NCI-H69 (cell line): Measurements from ENCODE around the gene SIRPA.

Source experiments
- DNase-seq: peaks from one replicate; lab custom pipeline; 2025; lab: John Stamatoyannopoulos, UW

The SIRPA gene

GRCh38 chr20:1950836-1951235, 55.6 kb downstream of the SIRPA start:
- no peak for DNase-seq

GRCh38 chr20:1951436-1952115, 56.4 kb downstream of the SIRPA start:
- DNase-seq = peak; percentile 24

DNA sequence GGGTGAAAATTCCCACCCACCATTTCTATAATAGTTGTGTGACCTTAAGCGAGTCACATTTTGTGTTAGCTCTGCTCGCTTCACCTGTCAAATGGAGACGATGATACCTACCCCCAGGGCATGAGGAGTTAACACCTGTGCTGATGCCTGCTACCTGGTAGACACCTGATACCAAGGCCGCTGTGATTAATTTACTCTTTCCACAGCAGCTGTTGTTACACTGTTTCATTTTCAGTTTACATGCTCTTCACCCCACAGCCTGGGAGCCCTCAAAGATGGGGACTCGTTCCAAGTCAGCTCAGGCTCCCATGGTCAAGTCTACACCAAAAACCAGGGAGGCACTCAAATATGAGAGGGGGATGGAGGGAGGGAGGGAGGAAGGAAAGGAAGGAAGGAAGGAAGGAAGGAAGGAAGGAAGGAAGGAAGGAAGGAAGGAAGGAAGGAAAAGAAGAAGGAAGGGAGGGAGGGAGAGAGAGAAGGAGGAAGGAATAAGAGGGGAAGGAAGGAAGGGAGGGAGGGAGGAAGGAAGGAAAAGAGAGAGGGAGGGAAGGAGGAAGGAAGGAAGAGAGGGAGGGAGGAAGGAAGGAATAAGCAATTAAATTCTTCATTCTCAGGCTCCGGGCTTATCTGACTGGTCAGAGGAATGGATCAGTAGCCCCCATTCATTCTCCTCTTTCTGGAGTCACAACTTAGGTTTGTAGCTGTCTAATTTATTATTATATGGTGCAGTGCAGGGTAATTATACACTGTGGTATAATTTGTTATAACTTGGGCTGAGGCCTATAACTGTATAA, 57.7 kb downstream of the SIRPA start:
- DNase-seq = peak; percentile 98

DNA sequence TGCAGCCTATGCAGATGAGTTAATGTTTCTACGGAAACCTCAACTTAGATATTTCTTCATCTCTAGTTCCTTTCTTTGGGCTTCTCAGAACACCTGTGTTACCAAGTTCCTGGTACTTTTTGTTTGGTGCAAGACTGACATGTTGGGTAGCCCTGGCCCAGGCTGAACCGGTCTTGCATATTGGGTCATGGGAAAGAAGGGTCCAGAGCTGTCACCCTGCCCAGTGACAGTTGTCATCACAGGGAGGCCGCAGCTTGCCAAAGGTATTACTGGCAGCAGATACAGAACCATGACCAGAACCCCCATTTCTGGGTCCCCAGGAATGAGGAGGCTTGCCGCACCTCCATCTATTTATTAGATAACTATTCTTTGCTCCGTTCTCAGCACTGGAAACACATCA, 58.4 kb downstream of the SIRPA start:
- no peak for DNase-seq

DNA sequence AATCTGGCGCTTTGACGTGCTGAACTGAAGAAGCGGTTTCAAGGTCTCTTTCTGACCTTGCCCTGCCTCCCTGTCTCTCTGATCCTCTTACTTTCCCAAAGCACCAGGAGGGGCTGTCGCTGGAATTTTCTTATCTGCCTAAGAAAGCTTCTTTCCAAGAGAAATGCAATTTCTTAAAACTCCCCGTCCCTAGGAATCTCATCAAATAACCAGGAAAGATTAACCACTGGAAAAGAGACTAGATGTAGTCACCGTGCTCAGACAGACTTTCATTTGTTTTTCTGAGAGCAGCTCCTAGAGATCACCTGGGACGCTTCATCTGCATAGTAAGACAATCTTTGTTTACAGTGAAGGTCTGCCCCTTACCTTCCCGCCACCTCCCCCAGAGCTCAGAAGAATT, 60.0 kb downstream of the SIRPA start:
- DNase-seq = no peak

GRCh38 chr20:1958426-1958825, 63.2 kb downstream of the SIRPA start:
- no peak for DNase-seq

- DNase-seq = no peak
These were observed 63.9 kb downstream of the SIRPA start for GRCh38 chr20:1959156-1959555.

- DNase-seq = no peak
These were observed 66.2 kb downstream of the SIRPA start for GRCh38 chr20:1961374-1961773.

DNA sequence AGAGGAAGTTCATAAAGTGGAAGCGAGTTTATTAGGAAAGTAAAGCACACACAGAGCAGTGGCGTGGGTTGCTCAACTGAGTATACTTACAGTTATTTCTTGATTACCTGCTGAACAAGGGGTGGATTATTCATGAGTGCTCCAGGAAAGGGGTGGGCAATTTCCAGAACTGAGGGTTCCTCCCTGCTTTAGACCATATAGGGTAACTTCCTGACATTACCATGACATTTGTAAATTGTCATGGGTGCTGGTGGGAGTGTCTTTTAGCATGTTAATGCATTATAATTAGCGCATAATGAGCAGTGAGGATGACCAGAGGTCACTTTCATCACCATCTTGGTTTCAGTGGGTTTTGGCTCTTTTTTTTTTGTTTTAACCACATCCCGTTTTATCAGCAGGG, 68.9 kb downstream of the SIRPA start:
- no peak for DNase-seq

DNA sequence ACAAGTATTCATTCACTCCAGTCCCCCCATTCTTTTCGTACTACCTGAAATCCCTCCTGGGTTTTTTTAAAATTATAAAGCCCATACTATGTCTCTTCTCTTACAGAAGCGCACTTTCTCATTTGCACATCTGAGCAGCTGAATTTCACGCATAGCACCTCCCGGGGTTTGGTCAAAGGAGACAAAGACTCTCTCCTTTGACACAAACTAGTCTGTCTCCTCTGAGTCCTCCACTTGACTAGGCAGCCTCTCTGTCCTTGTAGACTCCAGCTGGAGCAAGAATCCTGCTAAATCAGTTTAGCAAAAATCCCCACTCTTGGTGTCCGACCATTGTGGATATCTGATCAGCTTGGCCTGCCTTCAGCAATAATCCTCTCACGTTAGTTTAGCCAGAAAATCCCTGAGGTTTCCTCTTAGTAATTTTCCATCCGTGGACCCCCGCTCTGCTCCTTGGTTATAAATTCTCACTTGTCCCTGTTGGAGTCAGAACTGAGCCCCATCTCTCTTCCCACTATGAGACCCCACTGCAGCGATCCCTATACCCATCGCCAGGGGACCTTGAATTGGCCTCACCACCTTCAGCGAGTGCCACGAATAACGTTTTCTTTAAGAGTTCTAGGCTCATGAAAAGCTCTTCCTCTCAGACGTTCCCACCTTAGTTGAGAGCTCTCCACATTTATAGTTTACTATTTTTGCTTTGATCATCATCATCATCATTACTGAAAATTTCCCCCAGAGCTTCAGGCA, 69.6 kb downstream of the SIRPA start:
- no peak for DNase-seq

- DNase-seq = peak; percentile 86
These were observed 70.5 kb downstream of the SIRPA start for GRCh38 chr20:1965520-1966351.

DNA sequence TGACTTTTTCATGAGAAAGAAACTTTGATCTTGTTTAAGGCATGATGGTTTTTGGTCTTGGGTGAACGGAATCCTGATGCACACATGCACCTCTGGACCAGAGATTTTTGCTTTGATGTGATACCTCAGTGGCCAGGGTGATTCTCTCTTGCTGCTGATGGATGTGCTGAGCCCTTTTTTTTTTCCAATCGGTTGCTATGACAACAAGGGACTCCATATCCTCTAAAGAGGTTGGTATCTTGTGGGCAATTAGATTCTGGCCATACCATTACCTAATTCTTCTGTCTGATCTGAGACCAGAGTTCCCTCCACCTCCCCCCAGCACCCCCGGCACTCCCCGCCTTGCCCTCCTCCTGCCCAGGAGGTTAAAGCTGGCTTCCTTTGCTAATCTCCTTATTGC, 73.8 kb downstream of the SIRPA start:
- DNase-seq = no peak

- DNase-seq = no peak
These were observed 76.8 kb downstream of the SIRPA start for GRCh38 chr20:1971893-1972586.

- DNase-seq = no peak
These were observed 78.6 kb downstream of the SIRPA start for GRCh38 chr20:1973601-1974440.

DNA sequence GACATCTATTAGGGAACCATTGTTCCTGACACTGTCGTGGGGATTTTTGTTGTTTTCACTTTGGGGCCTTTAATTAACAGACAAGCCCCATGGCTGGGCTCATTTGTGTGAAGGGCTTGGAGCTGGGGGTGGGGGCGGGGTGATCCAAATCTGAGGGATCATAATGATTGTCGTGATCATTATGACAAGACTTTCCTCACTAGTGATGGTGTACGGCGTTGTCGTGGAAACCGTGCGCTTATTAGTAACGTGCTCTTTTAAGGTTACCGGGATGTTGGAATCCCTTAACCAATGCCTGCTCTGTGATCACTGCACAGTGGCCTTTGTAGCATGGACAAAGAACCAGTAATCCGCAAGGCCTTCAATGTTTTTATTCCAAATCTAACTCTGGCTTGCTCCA, 80.1 kb downstream of the SIRPA start:
- DNase-seq = no peak

DNA sequence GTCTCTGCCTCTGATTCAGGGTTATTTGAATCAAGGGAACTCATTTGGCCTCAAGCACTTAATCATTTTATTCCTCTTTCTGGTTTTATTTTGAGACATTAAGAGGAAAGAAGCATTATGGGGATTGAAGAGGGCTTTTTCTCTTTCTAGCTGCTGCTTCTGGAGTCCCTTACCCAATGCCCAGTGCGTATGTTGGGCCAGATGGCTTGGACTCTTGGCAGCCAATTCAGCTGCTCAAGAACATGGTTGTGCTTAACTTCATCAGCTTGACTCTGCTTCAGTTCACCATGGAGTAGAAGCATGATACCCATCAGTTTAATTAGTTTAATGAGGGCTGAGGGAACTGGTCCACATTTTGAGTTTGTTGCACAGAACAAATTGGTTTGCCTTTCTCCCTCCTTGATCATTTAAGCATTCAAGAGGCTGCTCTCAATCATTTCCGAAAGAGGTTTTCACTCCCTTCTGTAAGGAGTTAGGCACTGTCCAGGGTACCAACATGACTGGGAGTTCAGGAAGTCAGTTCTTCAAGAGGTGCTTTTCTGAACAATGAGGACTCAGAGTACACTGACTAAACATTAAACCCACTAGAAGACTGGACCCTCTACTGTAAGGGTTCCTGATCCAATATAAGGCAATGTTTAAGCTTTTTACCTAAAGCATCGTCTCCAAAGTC, 84.0 kb downstream of the SIRPA start:
- no peak for DNase-seq

- DNase-seq = no peak
These were observed 87.5 kb downstream of the SIRPA start for GRCh38 chr20:1982686-1983085.

GRCh38 chr20:1983301-1983700, 88.1 kb downstream of the SIRPA start:
- DNase-seq = peak; percentile 33

GRCh38 chr20:1987826-1988225, 92.6 kb downstream of the SIRPA start:
- DNase-seq = peak; percentile 58
